ENCODE data around the gene PCP4.

- no peak for TF ChIP-seq TAF1 (conservative IDR thresholded peaks at IDR 0.05)
- TF ChIP-seq ATF3 (IDR thresholded peaks at IDR 0.05) = no peak
- no peak for TF ChIP-seq CTCF (IDR thresholded peaks at IDR 0.05; ENCODE audit: low read depth, low read length, missing input control)
- no peak for TF ChIP-seq GABPA (IDR thresholded peaks at IDR 0.05 in 1 of 2, conservative IDR thresholded peaks at IDR 0.05 in 1 of 2)
- TF ChIP-seq NR2F2 (IDR thresholded peaks at IDR 0.05) = no peak
- no peak for TF ChIP-seq RAD21 (IDR thresholded peaks at IDR 0.05)
- TF ChIP-seq EGR1 (IDR thresholded peaks at IDR 0.05; ENCODE audit: low read depth in 2 of 2) = no peak
- no peak for TF ChIP-seq MAX (IDR thresholded peaks at IDR 0.05)
- no peak for TF ChIP-seq FOXA1 (IDR thresholded peaks at IDR 0.05)
- TF ChIP-seq ZBTB33 (IDR thresholded peaks at IDR 0.05) = no peak
- TF ChIP-seq REST (IDR thresholded peaks at IDR 0.05) = no peak
- no peak for TF ChIP-seq HNF4G (IDR thresholded peaks at IDR 0.05)
- no peak for TF ChIP-seq YY1 (IDR thresholded peaks at IDR 0.05)
These were observed 91.5 kb downstream of the PCP4 start for GRCh38 chr21:39958731-39959130.
